BJ (cell line): ENCODE data around the gene KDM6A. TPM values are rescaled to one million over a fixed set of nuclear protein-coding genes. Genes with fewer than 3 reads are reported as not detected.
"Not testable (repeated sequence)": the region's sequence is repeated elsewhere in the genome, so short reads cannot be mapped to it uniquely, and the experiment has no call there.

Experiments used
- CTCF ChIA-PET: fragments of 350-600 bp; formaldehyde crosslinking; extraction: SDS; loops from one replicate; lab custom pipeline; 2021; ENCODE audit warnings: antibody characterized with exemption, inconsistent platforms; lab: Yijun Ruan, JAX
- POLR2A ChIA-PET: fragments of 300-600 bp; sonication (Branson Sonifier 250); formaldehyde crosslinking; extraction: SDS; loops from one replicate; lab custom pipeline; 2021; ENCODE audit warnings: antibody characterized with exemption; lab: Charles Lee
- DNase-seq: peaks from one replicate; pipeline ENCODE4 v3.0.0-alpha.2; 2011; ENCODE audit warnings: low read depth
- H3K27me3 ChIP-seq: 2 replicates; pipeline ENCODE4 v1.6.0; 2011; ENCODE audit warnings: low read length; ENCODE audit not compliant: control insufficient read depth, insufficient read depth
- H3K36me3 ChIP-seq: 2 replicates; pipeline ENCODE4 v1.5.1; 2011; ENCODE audit warnings: low read length; ENCODE audit not compliant: control insufficient read depth, insufficient read depth
- H3K4me3 ChIP-seq: 2 replicates; pipeline ENCODE4 v1.5.1; 2011; ENCODE audit warnings: low read depth, mild to moderate bottlenecking, control low read depth, low read length
- polyA plus RNA-seq: library from polyadenylated mRNA; depleted of rRNA; stranded (reverse); fragments of >200 nt; gene quantifications from 2 replicates; pipeline ENCODE4 v1.2.3, GENCODE V29; 2011
- TF ChIP-seq, protein P1 (sequence below): IDR thresholded peaks from 2 replicates; pipeline ENCODE4 v1.5.1; 2011; ENCODE audit warnings: low read depth, mild to moderate bottlenecking, control low read depth, inconsistent platforms, low read length, moderate library complexity; ENCODE audit not compliant: insufficient read depth

Gene KDM6A
- polyA plus RNA-seq, 1 experiment, result 5.4 TPM

- no peak for DNase-seq
- Histone ChIP-seq H3K4me3 (no peak overlapping the region), H3K27me3 (no peaks in the 10 kb centered on the region), H3K36me3 (no peaks in the 10 kb centered on the region)
- ChIA-PET CTCF (no interaction called here), POLR2A (no interaction called here)
- TF ChIP-seq, protein P1, sequence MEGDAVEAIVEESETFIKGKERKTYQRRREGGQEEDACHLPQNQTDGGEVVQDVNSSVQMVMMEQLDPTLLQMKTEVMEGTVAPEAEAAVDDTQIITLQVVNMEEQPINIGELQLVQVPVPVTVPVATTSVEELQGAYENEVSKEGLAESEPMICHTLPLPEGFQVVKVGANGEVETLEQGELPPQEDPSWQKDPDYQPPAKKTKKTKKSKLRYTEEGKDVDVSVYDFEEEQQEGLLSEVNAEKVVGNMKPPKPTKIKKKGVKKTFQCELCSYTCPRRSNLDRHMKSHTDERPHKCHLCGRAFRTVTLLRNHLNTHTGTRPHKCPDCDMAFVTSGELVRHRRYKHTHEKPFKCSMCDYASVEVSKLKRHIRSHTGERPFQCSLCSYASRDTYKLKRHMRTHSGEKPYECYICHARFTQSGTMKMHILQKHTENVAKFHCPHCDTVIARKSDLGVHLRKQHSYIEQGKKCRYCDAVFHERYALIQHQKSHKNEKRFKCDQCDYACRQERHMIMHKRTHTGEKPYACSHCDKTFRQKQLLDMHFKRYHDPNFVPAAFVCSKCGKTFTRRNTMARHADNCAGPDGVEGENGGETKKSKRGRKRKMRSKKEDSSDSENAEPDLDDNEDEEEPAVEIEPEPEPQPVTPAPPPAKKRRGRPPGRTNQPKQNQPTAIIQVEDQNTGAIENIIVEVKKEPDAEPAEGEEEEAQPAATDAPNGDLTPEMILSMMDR, result no peak
Observed at GRCh38 chrX:44947995-44948394, 75.0 kb downstream of the KDM6A start.

- ChIA-PET POLR2A (no interaction called here), CTCF (no interaction called here)
- Histone ChIP-seq H3K27me3 (no peaks in the 10 kb centered on the region), H3K4me3 (no peak overlapping the region), H3K36me3 (no peaks in the 10 kb centered on the region)
- no peak for DNase-seq
- TF ChIP-seq, protein P1, result no peak
Observed at GRCh38 chrX:44948406-44948805, 75.4 kb downstream of the KDM6A start.

DNA sequence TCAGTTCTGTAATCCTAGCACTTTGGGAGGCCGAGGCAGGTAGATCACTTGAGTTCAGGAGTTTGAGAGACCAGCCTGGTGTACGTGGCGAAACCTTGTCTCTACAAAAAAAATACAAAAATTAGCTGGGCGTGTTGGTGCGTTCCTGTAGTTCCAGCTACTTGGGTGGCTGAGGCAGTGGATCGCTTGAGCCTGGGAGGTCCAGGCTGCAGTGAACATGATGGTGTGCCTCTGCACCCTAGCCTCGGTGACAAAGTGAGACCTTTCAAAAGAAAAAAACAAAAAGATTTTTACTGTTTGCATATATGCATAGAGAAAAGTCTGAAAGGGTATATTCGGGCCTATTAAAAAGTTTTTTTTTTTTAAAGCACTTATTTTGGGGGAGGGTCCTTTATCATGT is 76.1 kb downstream of the KDM6A start:
- ChIA-PET POLR2A (no interaction called here), CTCF (no interaction called here)
- no peak overlapping the region for H3K4me3 ChIP-seq

GRCh38 chrX:44950471-44951366 is 77.7 kb downstream of the KDM6A start:
- DNase-seq, H3K36me3 ChIP-seq, H3K4me3 ChIP-seq, H3K27me3 ChIP-seq, CTCF ChIA-PET, POLR2A ChIA-PET: not testable (repeated sequence)

More for the DNA sequence above, 76.1 kb downstream of the KDM6A start:
- Histone ChIP-seq H3K36me3 (no peaks in the 10 kb centered on the region), H3K27me3 (no peaks in the 10 kb centered on the region)
- TF ChIP-seq, protein P1, result no peak
- no peak for DNase-seq

- Histone ChIP-seq H3K27me3 (no peaks in the 10 kb centered on the region), H3K4me3 (no peak overlapping the region), H3K36me3 (no peaks in the 10 kb centered on the region)
- TF ChIP-seq, protein P1, result no peak
- DNase-seq, result no peak
- POLR2A ChIA-PET, result no interaction called here
- CTCF ChIA-PET, result no interaction called here
Observed at GRCh38 chrX:44951572-44952067, 78.6 kb downstream of the KDM6A start.
